ENCODE measurements around the gene GRID1.

The GRID1 gene

GRCh38 chr10:85661123-85661522 is 705.5 kb downstream of the GRID1 start:
- no peak for DNase-seq (ENCODE audit: low read depth, low spot score)

DNA sequence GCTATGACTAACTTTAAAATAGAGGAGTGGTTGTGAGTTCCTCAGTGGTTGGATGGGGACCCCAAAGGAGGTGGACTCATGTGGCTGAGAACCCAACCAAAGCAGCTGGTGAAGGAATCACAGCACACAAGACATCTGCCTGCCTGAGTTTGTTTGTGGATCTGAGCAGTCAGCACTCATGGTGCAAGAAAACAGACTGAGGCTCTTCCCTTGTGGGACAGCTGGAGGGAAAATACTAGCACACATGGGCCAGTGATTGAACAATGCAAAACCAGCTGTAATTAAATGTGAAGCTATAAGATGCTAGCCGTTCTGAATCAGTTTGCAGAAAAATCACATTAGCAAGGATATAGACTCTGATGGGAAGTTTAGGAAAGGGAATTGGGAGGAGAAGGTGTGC is 707.3 kb downstream of the GRID1 start:
- DNase-seq (ENCODE audit: low read depth, low spot score) = no peak

- no peak for DNase-seq (ENCODE audit: low read depth, low spot score)
Observed at GRCh38 chr10:85658518-85658917, 708.1 kb downstream of the GRID1 start.

- no peak for DNase-seq (ENCODE audit: low read depth, low spot score)
Observed at GRCh38 chr10:85657476-85658113, 709.0 kb downstream of the GRID1 start.

GRCh38 chr10:85655411-85655810 is 711.2 kb downstream of the GRID1 start:
- no peak for DNase-seq (ENCODE audit: low read depth, low spot score)

DNA sequence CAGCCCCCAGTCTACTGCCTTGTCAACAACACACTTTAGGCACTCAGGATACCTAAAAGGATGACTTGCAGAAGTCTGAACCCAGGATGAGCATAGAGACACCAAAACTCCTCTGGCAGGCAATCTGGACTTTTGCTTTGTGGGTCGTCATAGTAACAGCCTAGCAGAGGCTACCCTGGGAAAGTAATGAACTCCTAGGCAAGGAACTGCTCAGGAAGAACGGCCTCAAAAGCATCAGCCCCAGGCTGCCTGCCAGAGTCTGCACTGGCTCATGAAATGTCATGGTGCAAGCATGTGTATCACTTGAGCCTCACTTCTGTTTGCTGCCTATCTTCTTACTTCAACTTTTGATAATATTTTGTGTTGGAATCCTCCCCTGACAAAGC is 715.1 kb downstream of the GRID1 start:
- DNase-seq (ENCODE audit: low read depth, low spot score) = no peak

GRCh38 chr10:85650791-85651496 is 715.7 kb downstream of the GRID1 start:
- DNase-seq (ENCODE audit: low read depth, low spot score) = no peak

GRCh38 chr10:85649461-85649860 is 717.1 kb downstream of the GRID1 start:
- no peak for DNase-seq (ENCODE audit: low read depth, low spot score)

DNA sequence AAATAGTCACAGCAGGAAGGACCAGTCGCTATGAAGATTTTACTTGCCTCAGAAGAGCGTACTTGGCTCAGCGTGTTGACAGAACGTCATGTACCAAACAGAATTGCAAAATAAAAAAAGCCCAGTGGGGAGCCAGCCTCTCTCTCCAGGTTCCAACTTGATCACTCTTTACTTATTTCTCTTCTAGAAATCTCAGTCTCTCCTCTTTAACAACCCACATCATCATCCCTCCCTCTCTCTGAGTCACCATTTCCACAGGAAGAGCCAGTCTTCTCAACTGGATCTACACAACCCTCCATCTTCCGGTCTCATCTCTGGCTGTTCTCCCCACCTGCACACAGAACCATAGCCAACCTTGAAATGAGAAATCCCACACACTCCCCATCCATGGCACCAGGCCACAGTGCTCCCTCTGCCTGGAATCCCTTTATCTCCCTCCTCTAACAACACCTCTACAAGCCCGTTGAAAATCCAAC is 718.3 kb downstream of the GRID1 start:
- no peak for DNase-seq (ENCODE audit: low read depth, low spot score)

GRCh38 chr10:85647741-85648140 is 718.9 kb downstream of the GRID1 start:
- DNase-seq (ENCODE audit: low read depth, low spot score) = no peak

GRCh38 chr10:85645926-85646711 is 720.5 kb downstream of the GRID1 start:
- DNase-seq (ENCODE audit: low read depth, low spot score) = no peak

GRCh38 chr10:85645053-85645452 is 721.5 kb downstream of the GRID1 start:
- DNase-seq (ENCODE audit: low read depth, low spot score) = no peak

DNA sequence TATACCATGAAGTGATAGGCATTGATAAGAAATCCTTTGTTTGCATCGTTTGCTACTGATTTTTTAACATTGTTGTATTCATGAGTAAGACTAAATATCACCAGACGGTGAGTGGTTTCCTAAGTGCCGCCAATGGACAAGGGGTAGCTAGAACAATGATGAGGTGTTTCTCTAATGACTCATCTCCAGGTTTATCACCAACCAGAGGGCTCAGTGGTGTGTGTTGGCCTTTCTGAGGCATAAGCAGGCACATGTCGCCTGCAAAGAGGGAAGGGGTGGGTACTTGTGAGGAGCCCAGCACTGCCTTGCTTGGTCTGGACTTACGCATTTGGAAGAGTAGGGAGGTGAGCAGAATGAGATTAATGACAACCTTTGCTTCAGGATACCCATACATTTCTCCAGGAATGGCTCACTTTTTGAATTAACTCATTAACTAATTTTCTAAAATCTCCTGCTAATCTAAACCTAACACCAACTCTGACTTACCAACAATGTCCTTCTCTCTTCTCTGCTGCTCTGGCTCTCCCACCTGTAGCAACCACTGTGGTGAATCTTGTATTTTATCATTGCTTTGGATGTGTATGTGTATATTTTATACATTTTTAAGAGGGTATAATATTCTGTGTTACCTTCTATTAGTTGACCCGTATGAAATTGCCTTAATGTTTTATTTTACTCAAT is 722.6 kb downstream of the GRID1 start:
- DNase-seq (ENCODE audit: low read depth, low spot score) = no peak

GRCh38 chr10:85643171-85643844 is 723.3 kb downstream of the GRID1 start:
- DNase-seq (ENCODE audit: low read depth, low spot score) = no peak

DNA sequence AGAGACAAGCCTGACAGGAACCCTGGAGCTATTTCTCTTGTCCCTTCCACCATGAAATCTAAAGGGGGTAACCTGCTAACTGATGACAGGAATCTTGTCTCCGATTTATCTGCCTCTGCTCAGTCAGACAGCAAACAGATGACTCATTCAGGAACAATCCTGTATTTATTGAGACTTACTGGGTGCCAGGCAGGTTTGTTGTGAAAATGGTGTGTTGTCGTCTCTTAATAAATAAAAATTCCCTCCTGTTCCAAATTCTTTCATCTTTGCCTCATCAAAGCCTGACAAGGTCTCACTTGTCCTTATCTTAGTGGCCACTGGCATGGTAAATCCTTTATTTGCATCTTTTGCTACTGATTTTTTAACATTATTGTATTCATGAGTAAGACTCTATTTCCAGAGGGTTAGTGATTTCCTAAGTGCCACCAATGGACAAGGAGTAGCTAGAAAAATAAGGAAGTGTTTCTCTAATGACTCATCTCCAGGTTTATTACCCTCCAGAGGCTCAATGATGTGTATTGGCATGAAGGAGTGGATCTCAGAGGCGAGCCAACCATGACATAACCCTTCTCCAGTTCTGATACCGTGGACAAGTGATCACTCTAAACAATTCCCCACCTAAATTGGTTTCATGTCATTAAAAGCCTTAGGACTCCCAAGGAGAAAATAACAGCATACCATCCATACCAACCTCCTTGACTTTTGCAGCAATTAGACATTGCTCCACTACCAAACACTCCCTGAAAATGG is 724.0 kb downstream of the GRID1 start:
- no peak for DNase-seq (ENCODE audit: low read depth, low spot score)

GRCh38 chr10:85642082-85642420 is 724.5 kb downstream of the GRID1 start:
- DNase-seq (ENCODE audit: low read depth, low spot score) = no peak

- no peak for DNase-seq (ENCODE audit: low read depth, low spot score)
Observed at GRCh38 chr10:85641479-85642009, 725.1 kb downstream of the GRID1 start.

DNA sequence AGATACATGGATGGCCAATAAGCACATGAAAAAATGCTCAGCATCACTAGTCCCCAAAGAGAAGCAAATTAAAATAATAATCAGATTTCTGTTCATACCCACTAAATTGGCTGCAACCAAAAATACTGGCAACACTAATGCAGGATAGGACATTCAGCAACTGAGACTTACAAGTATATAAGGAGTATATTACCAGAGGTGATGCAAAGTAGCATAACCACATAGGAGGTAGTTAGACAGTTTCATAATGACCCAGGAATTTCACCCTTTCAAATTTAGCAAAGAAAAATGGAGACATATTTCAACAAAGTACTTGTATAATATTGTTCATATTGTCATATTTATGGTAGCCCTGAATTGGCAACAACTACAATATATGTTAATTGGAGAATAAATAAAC is 727.8 kb downstream of the GRID1 start:
- no peak for DNase-seq (ENCODE audit: low read depth, low spot score)

- DNase-seq (ENCODE audit: low read depth, low spot score) = no peak
Observed at GRCh38 chr10:85635650-85636049, 730.9 kb downstream of the GRID1 start.

- no peak for DNase-seq (ENCODE audit: low read depth, low spot score)
Observed at GRCh38 chr10:85624511-85624910, 742.1 kb downstream of the GRID1 start.

- no peak for DNase-seq (ENCODE audit: low read depth, low spot score)
Observed at GRCh38 chr10:85623758-85624157, 742.8 kb downstream of the GRID1 start.
